Panc1 (cell line): Measurements from ENCODE around the gene MCF2L.

Experiments used
- CTCF ChIP-seq: fragments of 450-650 bp; IDR thresholded peaks from 2 replicates; pipeline ENCODE4 v1.5.1; 2017; ENCODE audit warnings: mild to moderate bottlenecking
- POLR2AphosphoS5 ChIP-seq: IDR thresholded peaks from 2 replicates; pipeline ENCODE4 v1.6.1; 2012; ENCODE audit warnings: mild to moderate bottlenecking, low read depth, low read length, moderate library complexity
- REST ChIP-seq, 2 experiments: IDR thresholded peaks; 2 replicates each; pipeline ENCODE4 v1.6.1; 2011 to 2012; ENCODE audit warnings: low read depth in 2 of 2, control low read depth in 1 of 2, low read length in 1 of 2, mild to moderate bottlenecking in 1 of 2, moderate library complexity in 1 of 2; ENCODE audit not compliant: insufficient read depth in 1 of 2
- SIN3A ChIP-seq: IDR thresholded peaks from 2 replicates; pipeline ENCODE4 v1.6.1; 2012; ENCODE audit warnings: low read depth, mild to moderate bottlenecking, low read length, moderate library complexity, borderline replicate concordance; ENCODE audit not compliant: insufficient read depth
- TCF7L2 ChIP-seq: IDR thresholded peaks from 2 replicates; pipeline ENCODE4 v1.6.1; 2011; ENCODE audit warnings: mild to moderate bottlenecking, low read depth, low read length, inconsistent platforms

- no peak for TF ChIP-seq CTCF
- TF ChIP-seq POLR2AphosphoS5 = no peak
- no peak for TF ChIP-seq REST (IDR thresholded peaks at IDR 0.05; ENCODE audit: insufficient read depth in 1 of 2, low read depth in 2 of 2, low read length in 1 of 2)
- TF ChIP-seq TCF7L2 = no peak
- TF ChIP-seq SIN3A = no peak
These were observed 121.8 kb downstream of the MCF2L start for GRCh38 chr13:113090806-113091205.
